Cardiac muscle cell (in vitro differentiated cells and primary cell): ENCODE measurements around the gene TREM2. TPM values are rescaled to one million over a fixed set of nuclear protein-coding genes. Genes with fewer than 3 reads are reported as not detected.
A peak's percentile ranks its signal among the peaks of the same experiment; 100 is the strongest.
"Not testable (repeated sequence)": the region's sequence is repeated elsewhere in the genome, so short reads cannot be mapped to it uniquely, and the experiment has no call there.

Source experiments
- DNase-seq, 2 donors: peaks; one replicate each; pipeline versions ENCODE4 v3.0.0 to v3.0.0-alpha.2; 2010 to 2017; ENCODE audit warnings: low read depth in 1 of 2, low spot score in 1 of 2
- H3K27ac ChIP-seq: fragments of 200-600 bp; sonication (generic); 2 replicates; pipeline ENCODE4 v1.5.1; 2016
- H3K27me3 ChIP-seq: fragments of 200-600 bp; sonication (generic); 2 replicates; pipeline ENCODE4 v1.6.0; 2016; ENCODE audit warnings: control low read depth
- H3K36me3 ChIP-seq: fragments of 200-600 bp; sonication (generic); 2 replicates; pipeline ENCODE4 v1.5.1; 2016; ENCODE audit warnings: control low read depth
- H3K4me1 ChIP-seq: fragments of 200-600 bp; sonication (generic); 2 replicates; pipeline ENCODE4 v1.8.1; 2017; ENCODE audit warnings: low read depth, mild to moderate bottlenecking, mixed run types
- H3K4me3 ChIP-seq: fragments of 200-600 bp; sonication (generic); 2 replicates; pipeline ENCODE4 v1.5.1; 2016; ENCODE audit warnings: mild to moderate bottlenecking
- H3K9me3 ChIP-seq: fragments of 200-600 bp; sonication (generic); 2 replicates; pipeline ENCODE4 v1.5.1; 2017; ENCODE audit warnings: low read depth, mild to moderate bottlenecking, control low read depth
- CTCF ChIP-seq: IDR thresholded peaks from 2 replicates; pipeline ENCODE4 v1.5.1; 2012; ENCODE audit warnings: low read depth, mild to moderate bottlenecking, low read length
- polyA plus RNA-seq: library from polyadenylated mRNA; unstranded; fragments of >200 nt; fragmentation: Nextera tagmentation; extraction: Ambion mirVana; gene quantifications from 2 replicates; pipeline ENCODE4 v1.2.1, GENCODE V29; 2016
- total RNA-seq: library from RNA; depleted of rRNA; stranded (reverse); fragments of >200 nt; gene quantifications from 2 replicates; pipeline ENCODE4 v1.2.3, GENCODE V29; 2016

TREM2 gene
- total and polyA plus RNA-seq, 2 experiments from 2014 or later = not detected

GRCh38 chr6:41193884-41194283 lies 31.0 kb upstream of the TREM2 start:
- Histone ChIP-seq H3K27me3 (peaks cover 7% of the 10 kb centered on the region), H3K27ac (no peak overlapping the region), H3K36me3 (no peaks in the 10 kb centered on the region), H3K4me1 (no peaks in the 10 kb centered on the region), H3K9me3 (no peaks in the 10 kb centered on the region), H3K4me3 (no peak overlapping the region)
- no peak for DNase-seq
- TF ChIP-seq CTCF = no peak

- Histone ChIP-seq H3K9me3 (no peaks in the 10 kb centered on the region), H3K36me3 (no peaks in the 10 kb centered on the region), H3K4me1 (no peaks in the 10 kb centered on the region), H3K27ac (no peak overlapping the region), H3K27me3 (peaks cover 7% of the 10 kb centered on the region), H3K4me3 (no peak overlapping the region)
- DNase-seq = no peak
- no peak for TF ChIP-seq CTCF
Observed at GRCh38 chr6:41193171-41193734, 30.3 kb upstream of the TREM2 start.

GRCh38 chr6:41191569-41191968 lies 28.7 kb upstream of the TREM2 start:
- no peaks in the 10 kb centered on the region for H3K4me1 ChIP-seq
- peak; percentile 74 for TF ChIP-seq CTCF
- H3K4me3 ChIP-seq = no peak overlapping the region
- H3K27me3 ChIP-seq = peaks cover 7% of the 10 kb centered on the region
- H3K27ac ChIP-seq = no peak overlapping the region
- H3K9me3 ChIP-seq = no peaks in the 10 kb centered on the region
- DNase-seq = peak; percentile 53 to 55
- no peaks in the 10 kb centered on the region for H3K36me3 ChIP-seq

GRCh38 chr6:41190791-41191190 lies 27.9 kb upstream of the TREM2 start:
- H3K4me3 ChIP-seq = no peak overlapping the region
- no peak for DNase-seq
- H3K36me3 ChIP-seq = no peaks in the 10 kb centered on the region
- TF ChIP-seq CTCF = no peak
- H3K27ac ChIP-seq = no peak overlapping the region
- no peaks in the 10 kb centered on the region for H3K4me1 ChIP-seq
- no peaks in the 10 kb centered on the region for H3K9me3 ChIP-seq
- H3K27me3 ChIP-seq = peaks cover 3% of the 10 kb centered on the region

- no peak for DNase-seq
- Histone ChIP-seq H3K4me3 (no peak overlapping the region), H3K4me1 (no peaks in the 10 kb centered on the region), H3K27ac (no peak overlapping the region), H3K36me3 (no peaks in the 10 kb centered on the region), H3K9me3 (no peaks in the 10 kb centered on the region), H3K27me3 (no peaks in the 10 kb centered on the region)
- TF ChIP-seq CTCF = no peak
Observed at GRCh38 chr6:41189967-41190366, 27.1 kb upstream of the TREM2 start.

- DNase-seq, H3K4me3 ChIP-seq: not testable (repeated sequence)
Observed at GRCh38 chr6:41189046-41189445, 26.1 kb upstream of the TREM2 start.

More at GRCh38 chr6:41189046-41189445, 26.1 kb upstream of the TREM2 start:
- H3K9me3 ChIP-seq, H3K27me3 ChIP-seq, H3K4me1 ChIP-seq, H3K36me3 ChIP-seq, H3K27ac ChIP-seq: not testable (repeated sequence)
